ENCODE data around the gene PTPRK. TPM values are rescaled to one million over a fixed set of nuclear protein-coding genes. Genes with fewer than 3 reads are reported as not detected.

PTPRK gene
- total and polyA plus RNA-seq, 2 experiments from 2014 or later, result 26.9 to 56.4 TPM

GRCh38 chr6:127951172-127951917, 569.1 kb downstream of the PTPRK start:
- Histone ChIP-seq H3K79me2 (replicated peaks; ENCODE audit: insufficient read depth) (no peaks in the 10 kb centered on the region), H3K4me3 (no peak overlapping the region), H3F3A (replicated peaks; ENCODE audit: low read depth) (no peaks in the 10 kb centered on the region), H3K9me2 (ENCODE audit: insufficient read depth) (peaks cover 3% of the 10 kb centered on the region; the same call in 1 of the 2 replicates), H3K27ac (ENCODE audit: low read depth) (no peak overlapping the region), H3K4me1 (ENCODE audit: insufficient read depth) (no peaks in the 10 kb centered on the region), H3K36me3 (ENCODE audit: insufficient read depth) (no peaks in the 10 kb centered on the region), H2AFZ (no peak overlapping the region), H3K27me3 (ENCODE audit: insufficient read depth) (no peaks in the 10 kb centered on the region), H3K4me2 (no peak overlapping the region), H4K20me1 (replicated peaks; ENCODE audit: insufficient read depth) (no peaks in the 10 kb centered on the region)
- no peak for DNase-seq (ENCODE audit: low spot score)
- Mint-ChIP-seq H3K27ac (no peak overlapping the region), H3K36me3 (ENCODE audit: low read depth) (no peaks in the 10 kb centered on the region), H3K4me1 (no peaks in the 10 kb centered on the region; the same call in 2 of the 3 replicates), H3K4me3 (no peak overlapping the region), H3K9me3 (no peaks in the 10 kb centered on the region), H3K27me3 (ENCODE audit: insufficient read depth, low read depth, poor library complexity) (no peaks in the 10 kb centered on the region)
- no peak for ATAC-seq
- TF ChIP-seq ZNF331 (CRISPR knock-in tag; IDR thresholded peaks at IDR 0.05; ENCODE audit: low read depth) (no peak), ZNF462 (CRISPR knock-in tag; IDR thresholded peaks at IDR 0.05) (no peak), EZH2phosphoT487 (IDR thresholded peaks at IDR 0.05; ENCODE audit: unreplicated experiment) (no peak), ETS1 (IDR thresholded peaks at IDR 0.05) (no peak), REST (IDR thresholded peaks at IDR 0.05; ENCODE audit: unreplicated experiment) (no peak), STAT1 (IDR thresholded peaks at IDR 0.05; ENCODE audit: unreplicated experiment) (no peak), CREB1 (CRISPR knock-in tag; IDR thresholded peaks at IDR 0.05; ENCODE audit: low read depth) (no peak), ZNF114 (CRISPR knock-in tag; IDR thresholded peaks at IDR 0.05) (no peak), EZH2 (IDR thresholded peaks at IDR 0.05; ENCODE audit: low read depth, unreplicated experiment) (no peak)
